ENCODE data around the gene USP35. TPM values are rescaled to one million over a fixed set of nuclear protein-coding genes. Genes with fewer than 3 reads are reported as not detected.

Gene USP35
- total RNA-seq, 4 donors from 2014 or later = 13.5 to 18.1 (median 14.3) TPM

GRCh38 chr11:78223320-78223954 is 34.7 kb downstream of the USP35 start:
- H3K36me3 ChIP-seq = peaks cover 21 to 23% of the 10 kb centered on the region in 2 donors
- H3K27ac ChIP-seq = no peak overlapping the region
- TF ChIP-seq POLR2A (IDR thresholded peaks at IDR 0.05) (no peak), CTCF (IDR thresholded peaks at IDR 0.05) (no peak)
- no peaks in the 10 kb centered on the region for H3K27me3 ChIP-seq
- intact Hi-C loops (cut with DNase I) = loop anchor here (10.0 kb wide), 1 partner anchor 191 kb away; the partner anchor contains the start of gene GAB2
- no peaks in the 10 kb centered on the region for H3K9me3 ChIP-seq
- DNase-seq = no peak
- peaks cover 0 to 6% of the 10 kb centered on the region in 2 donors for H3K4me1 ChIP-seq
- 90 to 92% methylated on average over 9 of the region's 9 CpGs for WGBS, 2 donors
- H3K4me3 ChIP-seq (replicated peaks in 1 of 3) = no peak overlapping the region

GRCh38 chr11:78224506-78224905 is 35.8 kb downstream of the USP35 start:
- H3K27ac ChIP-seq = no peak overlapping the region
- intact Hi-C loops (cut with DNase I) = loop anchor here (10.0 kb wide), 1 partner anchor 190 kb away; the partner anchor contains the start of gene GAB2
- no peaks in the 10 kb centered on the region for H3K27me3 ChIP-seq
- no peak overlapping the region for H3K4me3 ChIP-seq (replicated peaks in 1 of 3)
- no peaks in the 10 kb centered on the region for H3K9me3 ChIP-seq
- no peak for TF ChIP-seq POLR2A (IDR thresholded peaks at IDR 0.05)
- no peak for TF ChIP-seq CTCF (IDR thresholded peaks at IDR 0.05)
- WGBS, 2 donors = 90 to 94% methylated on average over 3 to 4 of the region's 4 CpGs
- peaks cover 14 to 23% of the 10 kb centered on the region in 2 donors for H3K36me3 ChIP-seq
- DNase-seq = no peak
- peaks cover 0 to 10% of the 10 kb centered on the region in 2 donors for H3K4me1 ChIP-seq

- WGBS, 2 donors = 91 to 92% methylated on average over 7 of the region's 7 CpGs
- Histone ChIP-seq H3K9me3 (no peaks in the 10 kb centered on the region), H3K36me3 (peaks cover 14 to 23% of the 10 kb centered on the region in 2 donors), H3K27ac (no peak overlapping the region), H3K4me1 (peaks cover 0 to 10% of the 10 kb centered on the region in 2 donors), H3K4me3 (replicated peaks in 1 of 3) (no peak overlapping the region), H3K27me3 (no peaks in the 10 kb centered on the region)
- no peak for DNase-seq
- intact Hi-C loops (cut with DNase I) = loop anchor here (10.0 kb wide), 1 partner anchor 190 kb away; the partner anchor contains the start of gene GAB2
- TF ChIP-seq CTCF (IDR thresholded peaks at IDR 0.05) (no peak), POLR2A (IDR thresholded peaks at IDR 0.05) (no peak)
Observed at GRCh38 chr11:78224906-78225420, 36.2 kb downstream of the USP35 start.

GRCh38 chr11:78226684-78227680 is 38.3 kb downstream of the USP35 start:
- Histone ChIP-seq H3K9me3 (no peaks in the 10 kb centered on the region), H3K27ac (no peak overlapping the region), H3K27me3 (no peaks in the 10 kb centered on the region), H3K36me3 (peaks cover 12 to 14% of the 10 kb centered on the region in 2 donors), H3K4me1 (peaks cover 0 to 10% of the 10 kb centered on the region in 2 donors), H3K4me3 (replicated peaks in 1 of 3) (no peak overlapping the region)
- DNase-seq = no peak
- 91 to 96% methylated on average over 7 to 10 of the region's 12 CpGs for WGBS, 2 donors
- TF ChIP-seq CTCF (IDR thresholded peaks at IDR 0.05) = no peak
- no peak for TF ChIP-seq POLR2A (IDR thresholded peaks at IDR 0.05)
- intact Hi-C loops (cut with DNase I) = loop anchor here (10.0 kb wide), 1 partner anchor 188 kb away; the partner anchor contains the start of gene GAB2
